VCaP (cell line): ENCODE results near the gene PPM1M.
"Not testable (repeated sequence)": the region's sequence is repeated elsewhere in the genome, so short reads cannot be mapped to it uniquely, and the experiment has no call there.

Experiments used
- H3K27ac ChIP-seq: fragments of 450-650 bp; 2 replicates; pipeline ENCODE4 v1.5.1; 2017
- TF ChIP-seq, protein P1 (sequence below): fragments of 450-650 bp; conservative IDR thresholded peaks from 2 replicates; pipeline ENCODE4 v1.5.1; 2017; ENCODE audit warnings: mild to moderate bottlenecking, moderate library complexity

The PPM1M gene

DNA sequence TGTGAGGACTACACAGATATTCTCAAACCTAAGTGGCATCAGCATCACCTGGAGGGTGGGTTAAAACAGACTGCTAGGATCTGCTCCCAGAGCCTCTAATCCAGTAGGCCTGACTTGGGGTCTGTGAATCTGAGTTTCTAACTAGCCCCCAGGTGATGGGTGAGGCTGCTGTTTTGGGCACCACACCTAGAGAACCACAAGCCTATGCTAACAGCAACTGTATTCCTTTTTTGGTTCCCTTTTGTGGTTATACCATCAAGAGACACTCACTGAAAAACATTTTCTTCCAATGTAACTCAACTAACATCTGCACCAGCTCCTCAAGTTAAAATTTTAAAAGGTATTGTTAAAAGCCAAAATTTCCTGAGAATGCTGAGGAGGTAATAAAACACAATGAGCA lies 16.9 kb downstream of the PPM1M start:
- peak overlapping the region; percentile 57 for H3K27ac ChIP-seq
- TF ChIP-seq, protein P1, sequence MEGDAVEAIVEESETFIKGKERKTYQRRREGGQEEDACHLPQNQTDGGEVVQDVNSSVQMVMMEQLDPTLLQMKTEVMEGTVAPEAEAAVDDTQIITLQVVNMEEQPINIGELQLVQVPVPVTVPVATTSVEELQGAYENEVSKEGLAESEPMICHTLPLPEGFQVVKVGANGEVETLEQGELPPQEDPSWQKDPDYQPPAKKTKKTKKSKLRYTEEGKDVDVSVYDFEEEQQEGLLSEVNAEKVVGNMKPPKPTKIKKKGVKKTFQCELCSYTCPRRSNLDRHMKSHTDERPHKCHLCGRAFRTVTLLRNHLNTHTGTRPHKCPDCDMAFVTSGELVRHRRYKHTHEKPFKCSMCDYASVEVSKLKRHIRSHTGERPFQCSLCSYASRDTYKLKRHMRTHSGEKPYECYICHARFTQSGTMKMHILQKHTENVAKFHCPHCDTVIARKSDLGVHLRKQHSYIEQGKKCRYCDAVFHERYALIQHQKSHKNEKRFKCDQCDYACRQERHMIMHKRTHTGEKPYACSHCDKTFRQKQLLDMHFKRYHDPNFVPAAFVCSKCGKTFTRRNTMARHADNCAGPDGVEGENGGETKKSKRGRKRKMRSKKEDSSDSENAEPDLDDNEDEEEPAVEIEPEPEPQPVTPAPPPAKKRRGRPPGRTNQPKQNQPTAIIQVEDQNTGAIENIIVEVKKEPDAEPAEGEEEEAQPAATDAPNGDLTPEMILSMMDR, result no peak

DNA sequence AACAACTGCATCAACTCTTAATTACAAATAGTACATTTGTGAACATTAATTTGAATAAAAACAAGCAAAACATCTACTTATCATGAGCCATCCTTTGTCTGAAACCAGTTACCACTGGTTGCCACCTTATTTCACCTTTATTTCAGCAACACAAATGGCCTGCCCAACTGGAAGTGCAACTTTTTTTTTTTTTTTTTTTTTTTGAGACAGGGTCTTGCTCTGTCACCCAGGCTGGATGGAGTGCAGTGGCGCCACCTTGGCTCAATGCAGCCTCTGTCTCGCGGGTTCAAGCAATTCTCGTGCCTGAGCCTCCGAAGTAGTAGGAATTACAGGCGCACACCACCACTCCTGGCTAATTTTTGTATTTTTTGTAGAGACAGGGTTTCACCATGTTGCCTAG lies 19.8 kb downstream of the PPM1M start:
- peak overlapping the region; percentile 57 for H3K27ac ChIP-seq
- TF ChIP-seq, protein P1, result 0 out of 2 replicates have a peak, but pooled peaks have one; percentile 21

DNA sequence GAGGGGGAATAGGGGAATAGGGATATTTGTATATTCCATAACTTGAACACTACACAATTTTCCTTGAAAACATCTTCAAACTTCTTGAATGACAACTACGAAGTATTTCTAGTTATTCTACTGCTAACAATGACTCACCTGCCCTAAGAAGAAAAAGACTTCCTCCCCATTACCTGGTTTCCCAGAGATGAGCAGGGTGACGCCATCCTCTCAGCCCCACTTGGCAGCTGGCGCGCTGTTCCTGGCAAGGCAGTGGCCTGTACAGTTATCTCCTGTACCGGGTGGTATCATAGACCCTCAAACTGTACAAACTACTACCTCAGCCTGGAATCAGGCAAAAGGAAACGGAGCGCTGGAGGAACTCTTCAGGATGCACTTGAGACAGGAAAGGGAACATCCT lies 22.5 kb downstream of the PPM1M start:
- TF ChIP-seq, protein P1, result no peak
- no peak overlapping the region for H3K27ac ChIP-seq

DNA sequence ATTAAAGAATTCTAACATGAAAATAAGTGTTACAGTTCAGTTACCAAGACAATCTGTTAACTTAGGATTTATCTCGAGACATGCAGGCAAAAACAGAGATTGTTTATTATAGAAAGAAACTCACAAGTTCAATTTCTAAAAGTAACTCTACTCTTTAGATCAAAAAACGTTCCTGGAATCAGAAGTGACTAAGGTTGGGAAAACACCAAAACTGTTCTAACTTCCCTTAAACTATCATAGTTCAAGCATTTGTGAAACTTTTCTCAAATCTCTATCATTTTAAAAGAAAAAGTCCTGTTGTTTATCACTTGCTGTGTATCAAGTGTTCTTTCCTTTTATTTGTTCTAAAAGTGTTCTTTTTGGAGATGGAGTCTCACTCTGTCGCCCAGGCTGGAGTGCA lies 24.2 kb downstream of the PPM1M start:
- TF ChIP-seq, protein P1, result no peak
- H3K27ac ChIP-seq, result no peak overlapping the region

DNA sequence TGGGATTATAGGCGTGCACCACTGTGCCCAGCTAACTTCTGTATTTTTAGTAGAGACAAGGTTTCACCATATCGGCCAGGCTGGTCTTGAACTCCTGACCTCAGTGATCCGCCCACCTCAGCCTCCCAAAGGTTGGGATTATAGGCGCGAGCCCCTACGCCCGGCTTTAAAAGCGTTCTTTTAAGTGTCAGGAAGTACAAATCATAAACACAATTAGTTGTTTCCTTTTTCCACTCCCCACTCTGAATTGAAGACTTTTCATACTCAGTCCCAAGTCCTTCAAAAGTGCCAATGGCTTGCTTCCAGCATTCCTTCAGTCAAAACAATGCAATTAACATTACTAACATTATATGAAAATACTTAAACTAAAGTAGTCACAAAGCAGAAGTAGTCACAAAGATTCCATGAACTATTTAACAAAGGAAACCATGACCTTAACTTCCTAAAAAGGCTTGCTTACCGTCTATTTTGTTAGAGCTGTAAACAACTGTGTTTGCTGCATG lies 24.7 kb downstream of the PPM1M start:
- H3K27ac ChIP-seq, result no peak overlapping the region
- TF ChIP-seq, protein P1, result no peak

DNA sequence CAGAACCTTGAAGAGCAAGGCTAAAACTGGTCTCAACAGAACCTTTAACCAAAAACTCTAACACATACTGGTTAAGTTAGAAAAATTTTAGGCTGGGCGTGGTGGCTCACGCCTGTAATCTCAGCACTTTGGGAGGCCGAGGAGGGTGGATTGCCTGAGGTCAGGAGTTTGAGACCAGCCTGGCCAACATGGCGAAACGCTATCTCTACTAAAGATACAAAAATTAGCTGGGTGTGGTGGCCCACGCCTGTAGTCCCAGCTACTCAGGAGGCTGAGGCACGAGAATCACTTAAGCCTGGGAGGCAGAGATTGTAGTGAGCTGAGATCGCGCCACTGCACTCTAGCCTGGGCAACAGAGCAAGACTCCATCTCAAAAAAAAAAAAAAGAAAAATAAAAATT lies 26.6 kb downstream of the PPM1M start:
- not testable (repeated sequence) for H3K27ac ChIP-seq

DNA sequence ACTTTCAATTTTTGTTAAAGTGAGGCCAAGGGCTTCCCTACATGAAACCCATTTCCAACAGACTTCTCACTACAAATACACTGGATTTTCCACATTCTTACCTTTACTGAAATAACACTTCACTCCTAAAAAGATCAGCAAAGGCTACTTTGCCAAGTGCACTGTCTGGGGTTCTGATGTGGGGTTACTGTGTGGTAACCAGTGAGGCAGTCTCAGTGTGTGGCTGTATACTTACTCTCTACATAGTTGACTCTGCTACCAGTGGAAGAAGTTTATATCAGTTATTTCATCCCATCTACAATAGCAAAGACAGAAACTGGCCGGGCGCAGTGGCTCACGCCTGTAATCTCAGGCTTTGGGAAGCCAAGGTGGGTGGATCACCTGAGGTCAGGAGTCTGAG lies 27.3 kb downstream of the PPM1M start:
- H3K27ac ChIP-seq, result no peak overlapping the region
- TF ChIP-seq, protein P1, result no peak

DNA sequence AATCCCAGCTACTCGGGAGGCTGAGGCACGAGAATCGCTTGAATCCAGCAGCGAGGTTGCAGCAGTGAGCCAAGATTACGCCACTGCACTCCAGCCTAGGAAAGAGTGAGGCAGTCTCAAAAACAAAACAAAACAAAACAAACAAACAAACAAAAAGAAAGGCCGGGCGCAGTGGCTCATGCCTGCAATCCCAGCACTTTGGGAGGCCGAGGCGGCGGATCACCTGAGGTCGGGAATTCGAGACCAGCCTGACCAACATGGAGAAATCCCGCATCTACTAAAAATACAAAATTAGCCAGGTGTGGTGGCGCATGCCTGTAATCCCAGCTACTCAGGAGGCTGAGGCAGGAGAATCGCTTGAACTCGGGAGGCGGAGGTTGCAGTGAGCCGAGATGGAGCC lies 29.2 kb downstream of the PPM1M start:
- peak overlapping the region; percentile 100; the same call in 1 of the 2 replicates for H3K27ac ChIP-seq
